B cell (primary cell): ENCODE results near the gene RMND1. TPM values are rescaled to one million over a fixed set of nuclear protein-coding genes. Genes with fewer than 3 reads are reported as not detected.

Experiments used
- ATAC-seq: fragments of 200-7000 bp; cut with Tn5 transposase; one replicate; pipeline ENCODE4 v1.10.0; 2021; ENCODE audit warnings: low read depth, mild to moderate bottlenecking, moderate number of reproducible peaks, moderate library complexity
- CTCF ChIA-PET: fragments of 350-600 bp; sonication (Branson Sonifier 250); formaldehyde crosslinking; loops from one replicate; lab custom pipeline; 2021; ENCODE audit warnings: antibody characterized with exemption, inconsistent platforms; lab: Charles Lee
- POLR2A ChIA-PET: fragments of 350-600 bp; sonication (Branson Sonifier 250); formaldehyde crosslinking; loops from one replicate; lab custom pipeline; 2021; ENCODE audit warnings: antibody characterized with exemption; lab: Charles Lee
- DNase-seq: peaks from one replicate; pipeline ENCODE4 v3.0.0; 2013
- H2AFZ ChIP-seq: 2 replicates; pipeline ENCODE4 v1.6.1; 2012; ENCODE audit warnings: mild to moderate bottlenecking, low read depth, low read length; ENCODE audit not compliant: insufficient read depth, poor library complexity, severe bottlenecking
- H3K27ac ChIP-seq, 2 donors: 1 replicate in 1 of 2; 2 replicates in 1 of 2; pipeline ENCODE4 v1.5.1; 2012 to 2013; ENCODE audit warnings: low read length in 2 of 2, mild to moderate bottlenecking in 2 of 2, moderate library complexity in 1 of 2
- H3K27me3 ChIP-seq, 4 experiments: fragments of 200-600 bp in 1 of 4; sonication (generic) in 1 of 4; replicated peaks in 1 of 4; 1 replicate in 2 of 4; 2 replicates in 2 of 4; pipeline versions ENCODE4 v1.6.1 to v1.7.0; 2013 to 2016; ENCODE audit warnings: low read length in 3 of 4, mild to moderate bottlenecking in 2 of 4, mixed read lengths in 1 of 4, moderate library complexity in 1 of 4; ENCODE audit not compliant: insufficient read depth in 4 of 4, control insufficient read depth in 3 of 4; ENCODE audit errors: control extremely low read depth in 1 of 4
- H3K36me3 ChIP-seq, 2 experiments: replicated peaks in 1 of 2; 1 replicate in 1 of 2; 2 replicates in 1 of 2; pipeline versions ENCODE4 v1.6.1 to v1.7.1; 2013; ENCODE audit warnings: low read length in 1 of 2; ENCODE audit not compliant: insufficient read depth in 2 of 2, control insufficient read depth in 1 of 2; ENCODE audit errors: control extremely low read depth in 1 of 2, extremely low read depth in 1 of 2
- H3K4me1 ChIP-seq, 2 donors: fragments of 200-600 bp in 1 of 2; sonication (generic) in 1 of 2; 1 replicate in 1 of 2; 2 replicates in 1 of 2; pipeline versions ENCODE4 v1.5.1 to v1.6.1; 2013 to 2017; ENCODE audit warnings: low read length in 2 of 2; ENCODE audit not compliant: control insufficient read depth in 2 of 2, insufficient read depth in 2 of 2
- H3K4me2 ChIP-seq: replicated peaks from 2 replicates; pipeline ENCODE3; 2012; ENCODE audit warnings: mild to moderate bottlenecking, low read depth, low read length; ENCODE audit not compliant: poor library complexity, severe bottlenecking
- H3K4me3 ChIP-seq, 5 experiments: fragments of 200-600 bp in 1 of 5; sonication (generic) in 1 of 5; 1 replicate in 3 of 5; 2 replicates in 2 of 5; pipeline versions ENCODE4 v1.5.1 to v1.7.0; 2011 to 2016; ENCODE audit warnings: low read length in 4 of 5, mild to moderate bottlenecking in 4 of 5, low read depth in 2 of 5, control low read depth in 1 of 5, moderate library complexity in 1 of 5; ENCODE audit not compliant: insufficient read depth in 1 of 5; ENCODE audit errors: control extremely low read depth in 1 of 5, extremely low read depth in 1 of 5
- H3K79me2 ChIP-seq: fragments of 200-600 bp; sonication (generic); one replicate; pipeline ENCODE4 v1.6.0; 2016; ENCODE audit warnings: low read length; ENCODE audit not compliant: control insufficient read depth, insufficient read depth
- H3K9ac ChIP-seq: fragments of 200-600 bp; sonication (generic); 2 replicates; pipeline ENCODE4 v1.6.1; 2017; ENCODE audit warnings: mild to moderate bottlenecking, low read length, moderate library complexity
- H3K9me3 ChIP-seq, 3 donors: one replicate each; pipeline versions ENCODE4 v1.6.1 to v1.7.1; 2013; ENCODE audit warnings: low read length in 2 of 3; ENCODE audit not compliant: control insufficient read depth in 2 of 3, insufficient read depth in 1 of 3; ENCODE audit errors: control extremely low read depth in 1 of 3
- H4K20me1 ChIP-seq: 2 replicates; pipeline ENCODE4 v1.6.0; 2012; ENCODE audit warnings: mild to moderate bottlenecking, low read length; ENCODE audit not compliant: insufficient read depth, control insufficient read depth, poor library complexity, severe bottlenecking
- H3K27ac Mint-ChIP-seq: one replicate; pipeline ENCODE4 v1.8.0; 2021; ENCODE audit warnings: mixed read lengths
- H3K27me3 Mint-ChIP-seq: one replicate; pipeline ENCODE4 v1.8.0; 2021; ENCODE audit warnings: mixed read lengths
- H3K4me1 Mint-ChIP-seq: one replicate; pipeline ENCODE4 v1.8.0; 2021; ENCODE audit warnings: mixed read lengths
- H3K4me3 Mint-ChIP-seq: one replicate; pipeline ENCODE4 v1.8.0; 2021; ENCODE audit warnings: mixed read lengths
- H3K9me3 Mint-ChIP-seq: one replicate; pipeline ENCODE4 v1.8.0; 2022; ENCODE audit warnings: mixed read lengths; ENCODE audit not compliant: insufficient read depth
- CTCF ChIP-seq: fragments of 200-600 bp; IDR thresholded peaks from one replicate; pipeline ENCODE4 v1.8.0; 2022; ENCODE audit warnings: antibody characterized with exemption, mild to moderate bottlenecking
- EZH2 ChIP-seq: IDR thresholded peaks from 2 replicates; pipeline ENCODE4 v1.6.1; 2012; ENCODE audit warnings: borderline replicate concordance, low read depth, mild to moderate bottlenecking, moderate library complexity, low read length; ENCODE audit not compliant: insufficient read depth, poor library complexity, severe bottlenecking
- WGBS: methylation state at CpG from one replicate; pipeline ENCODE4 v1.1.5; 2013; ENCODE audit warnings: missing lambda C conversion rate; ENCODE audit not compliant: insufficient coverage; 5-methylcytosine and 5-hydroxymethylcytosine counted together
- intact Hi-C: fragments of 100-400 bp; cut with micrococcal nuclease; formaldehyde crosslinking; loops from one replicate; pipeline ENCODE4 v1.10.0; 2022
- polyA plus RNA-seq: library from polyadenylated mRNA; depleted of rRNA; stranded (reverse); fragments of >200 nt; gene quantifications from 2 replicates; pipeline ENCODE4 v1.2.3, GENCODE V29; 2012
- total RNA-seq, 2 donors: library from RNA; stranded (reverse); fragments of 120-200 nt in 1 of 2; gene quantifications; 1 replicate in 1 of 2; 2 replicates in 1 of 2; pipeline versions ENCODE4 v1.2.3 to v1.2.4, GENCODE V29; 2013 to 2022

RMND1 gene
- total and polyA plus RNA-seq, 2 donors (not counting 1 experiment from before 2014, with no cell fraction given), result 4.3 to 15.7 TPM

GRCh38 chr6:151403919-151404308 lies 48.0 kb downstream of the RMND1 start:
- POLR2A ChIA-PET, result no interaction called here
- Histone ChIP-seq H4K20me1 (peaks cover 55% of the 10 kb centered on the region), H3K4me2 (no peak overlapping the region), H3K27me3 (no peaks in the 10 kb centered on the region), H3K9ac (no peak overlapping the region), H3K4me3 (no peak overlapping the region), H3K36me3 (peaks cover 3 to 26% of the 10 kb centered on the region in 2 experiments), H3K9me3 (no peaks in the 10 kb centered on the region), H3K79me2 (peaks cover 51% of the 10 kb centered on the region), H2AFZ (no peak overlapping the region), H3K4me1 (peaks cover 0 to 3% of the 10 kb centered on the region in 2 donors), H3K27ac (no peak overlapping the region)
- Mint-ChIP-seq H3K27ac (no peak overlapping the region), H3K9me3 (no peaks in the 10 kb centered on the region), H3K4me1 (peaks cover 27% of the 10 kb centered on the region), H3K4me3 (no peak overlapping the region), H3K27me3 (no peaks in the 10 kb centered on the region)
- ATAC-seq, result no peak
- WGBS, result no CpG with 5 or more reads among the region's 4 CpGs
- CTCF ChIA-PET, result no interaction called here
- intact Hi-C loops, result no loop called here
- no peak for DNase-seq
- TF ChIP-seq EZH2 (no peak), CTCF (no peak)

GRCh38 chr6:151402228-151402627 lies 49.7 kb downstream of the RMND1 start:
- Histone ChIP-seq H3K27ac (peak overlapping the region in 1 of 2 donors; percentile 54), H3K79me2 (peaks cover 67% of the 10 kb centered on the region), H3K27me3 (no peaks in the 10 kb centered on the region), H3K9ac (no peak overlapping the region), H2AFZ (no peak overlapping the region), H4K20me1 (peaks cover 72% of the 10 kb centered on the region), H3K4me3 (no peak overlapping the region), H3K4me1 (peaks cover 2 to 7% of the 10 kb centered on the region in 2 donors), H3K9me3 (no peaks in the 10 kb centered on the region), H3K36me3 (peaks cover 4 to 36% of the 10 kb centered on the region in 2 experiments), H3K4me2 (no peak overlapping the region)
- intact Hi-C loops, result no loop called here
- Mint-ChIP-seq H3K9me3 (no peaks in the 10 kb centered on the region), H3K4me1 (peaks cover 31% of the 10 kb centered on the region), H3K27me3 (no peaks in the 10 kb centered on the region), H3K27ac (peak overlapping the region; percentile 75), H3K4me3 (no peak overlapping the region)
- DNase-seq (no peak), ATAC-seq (no peak)
- no CpG with 5 or more reads among the region's 1 CpG for WGBS
- TF ChIP-seq CTCF (no peak), EZH2 (no peak)
- CTCF ChIA-PET, result interaction anchor here (0.8 kb wide), 1 partner anchor 984 kb away, joined by 3 read pairs; no protein-coding TSS in a partner anchor
- POLR2A ChIA-PET, result interaction anchor here (1.3 kb wide), 1 partner anchor 12 kb away, joined by 4 read pairs; no protein-coding TSS in a partner anchor
